ENCODE results near the gene BTBD3. TPM values are rescaled to one million over a fixed set of nuclear protein-coding genes. Genes with fewer than 3 reads are reported as not detected.
A peak's percentile ranks its signal among the peaks of the same experiment; 100 is the strongest.

The BTBD3 gene
- total and polyA plus RNA-seq, 2 donors (not counting 1 experiment from before 2014, with no cell fraction given): 47.4 to 51.7 TPM

- Histone ChIP-seq H3K4me2 (ENCODE audit: extremely low read depth, insufficient read depth, low read length) (peak overlapping the region; percentile 86), H3K9ac (ENCODE audit: insufficient read depth, low read length) (peak overlapping the region; percentile 21), H2AFZ (ENCODE audit: low read length) (no peak overlapping the region), H3K36me3 (ENCODE audit: control insufficient read depth, insufficient read depth, low read length) (peaks cover 6% of the 10 kb centered on the region), H3K27me3 (ENCODE audit: control insufficient read depth, insufficient read depth, low read length) (no peaks in the 10 kb centered on the region), H3K27ac (ENCODE audit: insufficient read depth, low read length) (peak overlapping the region; percentile 61), H3K4me3 (replicated peaks in 1 of 4; ENCODE audit: control extremely low read depth in 1 of 4, insufficient read depth in 1 of 4, low read depth in 3 of 4, low read length in 4 of 4) (peak overlapping the region; percentile 50 to 66 (median 60)), H3K79me2 (ENCODE audit: control insufficient read depth, insufficient read depth, low read length) (peaks cover 31% of the 10 kb centered on the region), H4K20me1 (ENCODE audit: control insufficient read depth, extremely low read depth, insufficient read depth, low read length) (no peaks in the 10 kb centered on the region), H3K4me1 (ENCODE audit: control insufficient read depth, extremely low read depth, insufficient read depth, low read length) (peaks cover 2% of the 10 kb centered on the region), H3K9me3 (ENCODE audit: control insufficient read depth, insufficient read depth, low read depth, low read length) (no peaks in the 10 kb centered on the region)
- no peak for TF ChIP-seq CTCF (conservative IDR thresholded peaks at IDR 0.05 in 1 of 2, IDR thresholded peaks at IDR 0.05 in 1 of 2; ENCODE audit: low read depth in 1 of 2, low read length in 2 of 2)
- TF ChIP-seq EZH2 (IDR thresholded peaks at IDR 0.05; ENCODE audit: low read length, missing control alignments): no peak
- DNase-seq (ENCODE audit: low read depth in 2 of 2): peak; percentile 22 to 61
Observed at GRCh38 chr20:11918981-11919380, 1.3 kb downstream of the BTBD3 start.

GRCh38 chr20:11919581-11919980 lies 1.9 kb downstream of the BTBD3 start:
- Histone ChIP-seq H2AFZ (ENCODE audit: low read length) (no peak overlapping the region), H3K27me3 (ENCODE audit: control insufficient read depth, insufficient read depth, low read length) (no peaks in the 10 kb centered on the region), H4K20me1 (ENCODE audit: control insufficient read depth, extremely low read depth, insufficient read depth, low read length) (no peaks in the 10 kb centered on the region), H3K79me2 (ENCODE audit: control insufficient read depth, insufficient read depth, low read length) (peaks cover 30% of the 10 kb centered on the region), H3K4me1 (ENCODE audit: control insufficient read depth, extremely low read depth, insufficient read depth, low read length) (peaks cover 2% of the 10 kb centered on the region), H3K36me3 (ENCODE audit: control insufficient read depth, insufficient read depth, low read length) (peaks cover 6% of the 10 kb centered on the region), H3K4me3 (replicated peaks in 1 of 4; ENCODE audit: control extremely low read depth in 1 of 4, insufficient read depth in 1 of 4, low read depth in 3 of 4, low read length in 4 of 4) (peak overlapping the region; percentile 50 to 66 (median 60)), H3K9me3 (ENCODE audit: control insufficient read depth, insufficient read depth, low read depth, low read length) (no peaks in the 10 kb centered on the region), H3K9ac (ENCODE audit: insufficient read depth, low read length) (peak overlapping the region; percentile 26), H3K4me2 (ENCODE audit: extremely low read depth, insufficient read depth, low read length) (peak overlapping the region; percentile 86), H3K27ac (ENCODE audit: insufficient read depth, low read length) (peak overlapping the region; percentile 61)
- DNase-seq (ENCODE audit: low read depth in 2 of 2): no peak
- TF ChIP-seq CTCF (conservative IDR thresholded peaks at IDR 0.05 in 1 of 2, IDR thresholded peaks at IDR 0.05 in 1 of 2; ENCODE audit: low read depth in 1 of 2, low read length in 2 of 2) (no peak), EZH2 (IDR thresholded peaks at IDR 0.05; ENCODE audit: low read length, missing control alignments) (no peak)

- TF ChIP-seq EZH2 (IDR thresholded peaks at IDR 0.05; ENCODE audit: low read length, missing control alignments) (no peak), CTCF (conservative IDR thresholded peaks at IDR 0.05 in 1 of 2, IDR thresholded peaks at IDR 0.05 in 1 of 2; ENCODE audit: low read depth in 1 of 2, low read length in 2 of 2) (no peak)
- peaks cover 7% of the 10 kb centered on the region for H3K36me3 ChIP-seq (ENCODE audit: control insufficient read depth, insufficient read depth, low read length)
- H3K27me3 ChIP-seq (ENCODE audit: control insufficient read depth, insufficient read depth, low read length): no peaks in the 10 kb centered on the region
- H3K4me3 ChIP-seq (replicated peaks in 1 of 4; ENCODE audit: control extremely low read depth in 1 of 4, insufficient read depth in 1 of 4, low read depth in 3 of 4, low read length in 4 of 4): peak overlapping the region; percentile 50 to 66 (median 60)
- H3K79me2 ChIP-seq (ENCODE audit: control insufficient read depth, insufficient read depth, low read length): peaks cover 29% of the 10 kb centered on the region
- H4K20me1 ChIP-seq (ENCODE audit: control insufficient read depth, extremely low read depth, insufficient read depth, low read length): no peaks in the 10 kb centered on the region
- H3K27ac ChIP-seq (ENCODE audit: insufficient read depth, low read length): no peak overlapping the region
- no peak for DNase-seq (ENCODE audit: low read depth in 2 of 2)
- peaks cover 2% of the 10 kb centered on the region for H3K4me1 ChIP-seq (ENCODE audit: control insufficient read depth, extremely low read depth, insufficient read depth, low read length)
- H3K9me3 ChIP-seq (ENCODE audit: control insufficient read depth, insufficient read depth, low read depth, low read length): no peaks in the 10 kb centered on the region
- no peak overlapping the region for H2AFZ ChIP-seq (ENCODE audit: low read length)
- H3K4me2 ChIP-seq (ENCODE audit: extremely low read depth, insufficient read depth, low read length): peak overlapping the region; percentile 86
- no peak overlapping the region for H3K9ac ChIP-seq (ENCODE audit: insufficient read depth, low read length)
Observed at GRCh38 chr20:11920083-11920482, 2.4 kb downstream of the BTBD3 start.

Measured in fibroblast of lung (primary cell).